H9 (cell line): ENCODE data around the gene RALY. TPM values are rescaled to one million over a fixed set of nuclear protein-coding genes. Genes with fewer than 3 reads are reported as not detected.

Experiments used
- DNase-seq: peaks from one replicate; pipeline ENCODE4 v3.0.0-alpha.2; 2017
- H2AFZ ChIP-seq: one replicate; pipeline ENCODE4 v1.6.1; 2013; ENCODE audit warnings: mild to moderate bottlenecking, low read length, control low read depth, moderate library complexity
- H2AK5ac ChIP-seq: 2 replicates; pipeline ENCODE4 v1.6.1; 2013; ENCODE audit warnings: low read length, control low read depth, mixed read lengths; ENCODE audit not compliant: insufficient read length
- H2BK120ac ChIP-seq: one replicate; pipeline ENCODE4 v1.6.1; 2013; ENCODE audit warnings: low read depth, mild to moderate bottlenecking, low read length, control low read depth, inconsistent platforms; ENCODE audit not compliant: poor library complexity, severe bottlenecking
- H2BK12ac ChIP-seq: 2 replicates; pipeline ENCODE4 v1.6.1; 2013; ENCODE audit warnings: low read length, control low read depth, mixed read lengths, low read depth; ENCODE audit not compliant: insufficient read length
- H2BK15ac ChIP-seq: 2 replicates; pipeline ENCODE4 v1.6.1; 2013; ENCODE audit warnings: low read depth, low read length, control low read depth
- H2BK20ac ChIP-seq: one replicate; pipeline ENCODE4 v1.6.1; 2013; ENCODE audit warnings: low read depth, mild to moderate bottlenecking, low read length, control low read depth, inconsistent platforms; ENCODE audit not compliant: poor library complexity, severe bottlenecking
- H2BK5ac ChIP-seq: 2 replicates; pipeline ENCODE4 v1.6.1; 2013; ENCODE audit warnings: low read length, control low read depth, mixed read lengths; ENCODE audit not compliant: insufficient read length
- H3K14ac ChIP-seq: 2 replicates; pipeline ENCODE4 v1.6.1; 2013; ENCODE audit warnings: low read length, control low read depth; ENCODE audit not compliant: insufficient read depth
- H3K18ac ChIP-seq: 2 replicates; pipeline ENCODE4 v1.6.1; 2013; ENCODE audit warnings: low read depth, mild to moderate bottlenecking, mixed read lengths, low read length, control low read depth; ENCODE audit not compliant: insufficient read length
- H3K23ac ChIP-seq: 2 replicates; pipeline ENCODE4 v1.6.1; 2013; ENCODE audit warnings: low read length, control low read depth, mixed read lengths, low read depth; ENCODE audit not compliant: insufficient read length
- H3K23me2 ChIP-seq: 2 replicates; pipeline ENCODE4 v1.6.1; 2013; ENCODE audit warnings: low read depth, mild to moderate bottlenecking, mixed read lengths, low read length, control low read depth; ENCODE audit not compliant: insufficient read length, poor library complexity, severe bottlenecking
- H3K27ac ChIP-seq: 2 replicates; pipeline ENCODE4 v1.5.1; 2013; ENCODE audit warnings: low read length, control low read depth, mixed read lengths, low read depth; ENCODE audit not compliant: insufficient read length
- H3K27me3 ChIP-seq: 2 replicates; pipeline ENCODE4 v1.6.1; 2013; ENCODE audit warnings: low read length, control low read depth, inconsistent platforms; ENCODE audit not compliant: insufficient read depth
- H3K4ac ChIP-seq: 2 replicates; pipeline ENCODE4 v1.6.1; 2013; ENCODE audit warnings: low read depth, mild to moderate bottlenecking, control low read depth, inconsistent platforms, low read length, moderate library complexity
- H3K4me1 ChIP-seq: 2 replicates; pipeline ENCODE4 v1.6.1; 2013; ENCODE audit warnings: low read length, control low read depth, inconsistent platforms; ENCODE audit not compliant: insufficient read depth
- H3K4me2 ChIP-seq: 2 replicates; pipeline ENCODE4 v1.6.1; 2013; ENCODE audit warnings: low read length, control low read depth, mixed read lengths; ENCODE audit not compliant: insufficient read length, insufficient read depth
- H3K56ac ChIP-seq: 2 replicates; pipeline ENCODE4 v1.6.1; 2013; ENCODE audit warnings: low read depth, mild to moderate bottlenecking, mixed read lengths, low read length, control low read depth; ENCODE audit not compliant: insufficient read length
- H3K79me1 ChIP-seq: 2 replicates; pipeline ENCODE4 v1.6.1; 2013; ENCODE audit warnings: low read depth, mild to moderate bottlenecking, moderate library complexity, low read length, control low read depth, inconsistent platforms; ENCODE audit not compliant: insufficient read depth, poor library complexity, severe bottlenecking
- H3K79me2 ChIP-seq: 2 replicates; pipeline ENCODE4 v1.6.1; 2013; ENCODE audit warnings: low read length, control low read depth, inconsistent platforms; ENCODE audit not compliant: insufficient read depth
- H3K9ac ChIP-seq: 2 replicates; pipeline ENCODE4 v1.6.1; 2013; ENCODE audit warnings: low read length, control low read depth, mixed read lengths; ENCODE audit not compliant: insufficient read length; ENCODE audit errors: extremely low read depth
- H3K9me3 ChIP-seq: one replicate; pipeline ENCODE4 v1.6.1; 2013; ENCODE audit warnings: low read depth, low read length, inconsistent platforms; ENCODE audit not compliant: control insufficient read depth
- H3T11ph ChIP-seq: one replicate; pipeline ENCODE4 v1.6.1; 2013; ENCODE audit warnings: mild to moderate bottlenecking, low read length, control low read depth, inconsistent platforms
- H4K20me1 ChIP-seq: one replicate; pipeline ENCODE4 v1.6.1; 2013; ENCODE audit not compliant: control insufficient read depth, insufficient read length, insufficient read depth
- H4K5ac ChIP-seq: 2 replicates; pipeline ENCODE4 v1.6.1; 2013; ENCODE audit warnings: low read depth, mild to moderate bottlenecking, mixed read lengths, low read length, control low read depth; ENCODE audit not compliant: insufficient read length
- H4K8ac ChIP-seq: replicated peaks from 2 replicates; pipeline ENCODE4 v1.6.1; 2013; ENCODE audit warnings: low read length, control low read depth, mixed read lengths, low read depth; ENCODE audit not compliant: insufficient read length
- H4K91ac ChIP-seq: 2 replicates; pipeline ENCODE4 v1.6.1; 2013; ENCODE audit warnings: low read depth, mild to moderate bottlenecking, moderate library complexity, mixed read lengths, low read length, control low read depth; ENCODE audit not compliant: insufficient read length
- H3K27ac Mint-ChIP-seq, 3 experiments: 2 replicates in 2 of 3; 3 replicates in 1 of 3; pipeline ENCODE4 v1.8.0; 2020 to 2021; ENCODE audit warnings: mixed read lengths in 3 of 3, mild to moderate bottlenecking in 1 of 3, moderate library complexity in 1 of 3
- H3K27me3 Mint-ChIP-seq: 2 replicates; pipeline ENCODE4 v1.8.0; 2021; ENCODE audit warnings: low read depth, mild to moderate bottlenecking, moderate library complexity, mixed read lengths
- H3K36me3 Mint-ChIP-seq, 3 experiments: 2 replicates in 2 of 3; 3 replicates in 1 of 3; pipeline ENCODE4 v1.8.0; 2020 to 2021; ENCODE audit warnings: low read depth in 3 of 3, mixed read lengths in 3 of 3; ENCODE audit not compliant: insufficient read depth in 1 of 3
- H3K4me1 Mint-ChIP-seq, 2 experiments: 2 replicates each; pipeline ENCODE4 v1.8.0; 2020; ENCODE audit warnings: mixed read lengths in 2 of 2
- H3K4me3 Mint-ChIP-seq, 2 experiments: 2 replicates in 1 of 2; 3 replicates in 1 of 2; pipeline ENCODE4 v1.8.0; 2020 to 2021; ENCODE audit warnings: mild to moderate bottlenecking in 2 of 2, mixed read lengths in 2 of 2, moderate library complexity in 1 of 2
- H3K9me3 Mint-ChIP-seq, 2 experiments: 2 replicates in 1 of 2; 3 replicates in 1 of 2; pipeline ENCODE4 v1.8.0; 2020; ENCODE audit warnings: mild to moderate bottlenecking in 2 of 2, mixed read lengths in 2 of 2, moderate library complexity in 1 of 2
- WGBS: extraction: QIAGEN DNeasy Blood & Tissue Kit; methylation state at CpG from one replicate; pipeline ENCODE4 v1.1.7; 2013; ENCODE audit warnings: missing lambda C conversion rate, low lambda C conversion rate, mixed read lengths; ENCODE audit not compliant: insufficient read length; ENCODE audit errors: extremely low coverage; 5-methylcytosine and 5-hydroxymethylcytosine counted together
- total RNA-seq: library from RNA; stranded (reverse); gene quantifications from 2 replicates; pipeline ENCODE4 v1.2.1, GENCODE V29; 2021
- TF ChIP-seq, protein P1 (sequence below): fragments of 200-600 bp; sonication (generic); conservative IDR thresholded peaks from 3 replicates; pipeline ENCODE4 v1.8.0; 2021; ENCODE audit warnings: antibody characterized with exemption, mild to moderate bottlenecking

The RALY gene
- total RNA-seq, 1 experiment from 2014 or later = 199 TPM

DNA sequence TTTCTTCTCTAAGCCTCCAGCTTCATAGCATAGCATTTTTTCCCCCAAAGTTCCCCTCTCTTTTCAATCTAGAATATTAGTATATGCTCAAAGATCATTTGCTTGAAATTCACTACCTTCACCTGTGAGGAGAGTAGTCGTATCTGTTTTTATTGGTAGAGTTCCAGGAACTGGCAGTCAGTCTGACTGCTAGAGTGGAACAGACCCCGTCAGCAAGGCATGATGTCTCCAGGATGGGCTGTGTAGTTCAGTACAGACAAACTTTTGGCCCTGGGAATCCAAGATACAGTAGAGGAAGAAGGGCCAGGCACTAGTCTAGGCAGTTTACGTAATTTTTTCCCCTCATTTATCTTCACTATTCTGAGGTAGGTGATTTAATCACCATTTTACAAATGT is 29.1 kb downstream of the RALY start:
- H3K27ac Mint-ChIP-seq = peak overlapping the region; percentile 3 to 77 (median 54); a peak in 4 of 7 replicates
- Histone ChIP-seq H4K20me1 (no peaks in the 10 kb centered on the region), H3K9me3 (no peaks in the 10 kb centered on the region), H2AK5ac (no peak overlapping the region), H3K9ac (no peak overlapping the region), H3K79me2 (peaks cover 21% of the 10 kb centered on the region; the same call in 1 of the 2 replicates), H2BK20ac (no peak overlapping the region), H3K79me1 (peaks cover 8% of the 10 kb centered on the region), H4K5ac (no peak overlapping the region), H3K4me2 (no peak overlapping the region), H3K27me3 (no peaks in the 10 kb centered on the region), H3K56ac (no peak overlapping the region), H2BK15ac (no peak overlapping the region), H4K91ac (no peak overlapping the region), H2BK5ac (no peak overlapping the region), H2BK12ac (no peak overlapping the region), H3K4ac (no peak overlapping the region), H3K23me2 (no peaks in the 10 kb centered on the region), H3T11ph (no peak overlapping the region), H3K4me1 (peaks cover 10% of the 10 kb centered on the region; the same call in 1 of the 2 replicates), H2BK120ac (no peak overlapping the region), H3K18ac (no peak overlapping the region), H3K14ac (no peak overlapping the region), H3K23ac (no peak overlapping the region), H3K27ac (no peak overlapping the region), H2AFZ (no peak overlapping the region), H4K8ac (no peak overlapping the region)
- no peak overlapping the region for H3K4me3 Mint-ChIP-seq
- H3K36me3 Mint-ChIP-seq = peaks cover 6 to 8% (median 7%) of the 10 kb centered on the region in 3 experiments
- TF ChIP-seq, protein P1, sequence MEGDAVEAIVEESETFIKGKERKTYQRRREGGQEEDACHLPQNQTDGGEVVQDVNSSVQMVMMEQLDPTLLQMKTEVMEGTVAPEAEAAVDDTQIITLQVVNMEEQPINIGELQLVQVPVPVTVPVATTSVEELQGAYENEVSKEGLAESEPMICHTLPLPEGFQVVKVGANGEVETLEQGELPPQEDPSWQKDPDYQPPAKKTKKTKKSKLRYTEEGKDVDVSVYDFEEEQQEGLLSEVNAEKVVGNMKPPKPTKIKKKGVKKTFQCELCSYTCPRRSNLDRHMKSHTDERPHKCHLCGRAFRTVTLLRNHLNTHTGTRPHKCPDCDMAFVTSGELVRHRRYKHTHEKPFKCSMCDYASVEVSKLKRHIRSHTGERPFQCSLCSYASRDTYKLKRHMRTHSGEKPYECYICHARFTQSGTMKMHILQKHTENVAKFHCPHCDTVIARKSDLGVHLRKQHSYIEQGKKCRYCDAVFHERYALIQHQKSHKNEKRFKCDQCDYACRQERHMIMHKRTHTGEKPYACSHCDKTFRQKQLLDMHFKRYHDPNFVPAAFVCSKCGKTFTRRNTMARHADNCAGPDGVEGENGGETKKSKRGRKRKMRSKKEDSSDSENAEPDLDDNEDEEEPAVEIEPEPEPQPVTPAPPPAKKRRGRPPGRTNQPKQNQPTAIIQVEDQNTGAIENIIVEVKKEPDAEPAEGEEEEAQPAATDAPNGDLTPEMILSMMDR = no peak
- no peaks in the 10 kb centered on the region for H3K27me3 Mint-ChIP-seq
- H3K4me1 Mint-ChIP-seq = peaks cover 49 to 52% of the 10 kb centered on the region in 2 experiments
- no peaks in the 10 kb centered on the region; a peak in 1 of 5 replicates for H3K9me3 Mint-ChIP-seq
- DNase-seq = no peak
- no CpG with 5 or more reads among the region's 3 CpGs for WGBS
